Memory B cell (primary cell): ENCODE results near the gene FAHD2A.

Experiments
- ATAC-seq: fragments of 150-1000 bp; cut with Tn5 transposase; 2 replicates; pipeline ENCODE4 v1.10.0; 2021; ENCODE audit warnings: low read depth, mild to moderate bottlenecking, moderate library complexity
- DNase-seq, 2 donors: peaks; one replicate each; pipeline ENCODE4 v3.0.0; 2022; ENCODE audit warnings: low spot score in 2 of 2
- H3K27ac Mint-ChIP-seq: one replicate; pipeline ENCODE4 v1.8.0; 2022; ENCODE audit warnings: mild to moderate bottlenecking, moderate library complexity, mixed read lengths
- H3K27me3 Mint-ChIP-seq: one replicate; pipeline ENCODE4 v1.8.0; 2022; ENCODE audit warnings: mixed read lengths
- H3K36me3 Mint-ChIP-seq: one replicate; pipeline ENCODE4 v1.8.0; 2022; ENCODE audit warnings: mild to moderate bottlenecking, mixed read lengths
- H3K4me1 Mint-ChIP-seq: one replicate; pipeline ENCODE4 v1.8.0; 2022; ENCODE audit warnings: mixed read lengths
- H3K4me3 Mint-ChIP-seq: one replicate; pipeline ENCODE4 v1.8.0; 2022; ENCODE audit warnings: mild to moderate bottlenecking, moderate library complexity, mixed read lengths
- H3K9me3 Mint-ChIP-seq: one replicate; pipeline ENCODE4 v1.8.0; 2022; ENCODE audit warnings: mixed read lengths

The FAHD2A gene

DNA sequence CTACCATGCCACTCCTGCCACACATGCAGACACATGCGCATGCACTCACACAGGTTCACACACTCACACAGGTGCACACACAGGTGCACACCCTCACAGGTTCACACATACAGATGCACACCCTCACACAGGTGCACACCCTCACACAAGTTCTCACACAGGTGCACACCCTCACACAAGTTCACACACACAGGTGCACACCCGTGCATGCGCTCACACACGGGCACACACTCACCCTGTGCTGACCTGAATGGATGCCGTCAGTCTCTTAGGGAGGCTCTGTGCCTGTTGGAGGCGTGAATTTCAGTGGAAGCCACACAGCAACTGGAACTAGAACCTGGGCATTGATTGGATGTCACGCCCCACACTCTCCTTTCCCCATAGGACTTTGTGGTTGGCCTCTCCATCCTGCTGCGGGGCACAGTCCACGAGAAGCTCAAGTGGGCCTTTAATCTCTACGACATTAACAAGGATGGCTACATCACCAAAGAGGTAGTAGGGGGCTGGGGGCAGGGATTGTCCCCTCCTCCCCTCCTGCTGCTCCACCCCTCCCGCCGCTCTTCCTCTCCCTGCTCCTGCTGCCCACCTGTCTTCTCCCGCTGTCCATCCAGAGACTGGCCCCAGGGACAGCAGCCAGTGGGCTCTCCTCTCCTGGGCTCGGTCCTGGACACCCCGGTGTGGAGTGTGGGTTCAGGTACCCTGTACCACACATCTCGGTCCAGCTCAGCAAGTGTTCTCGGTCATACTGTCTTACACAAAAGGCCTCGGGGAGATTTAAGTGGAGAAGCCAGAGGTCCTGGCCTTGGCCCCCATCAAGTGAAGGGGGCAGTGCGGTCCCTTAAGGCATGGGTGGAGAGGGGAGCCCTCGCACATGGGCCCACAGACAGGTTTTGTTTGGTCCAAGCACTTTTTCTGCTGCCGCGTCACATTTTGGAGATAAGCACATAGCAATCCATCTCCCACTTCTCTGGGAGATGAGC lies 21.0 kb upstream of the FAHD2A start:
- no peaks in the 10 kb centered on the region for H3K4me1 Mint-ChIP-seq
- H3K36me3 Mint-ChIP-seq, result no peaks in the 10 kb centered on the region
- peaks cover 15% of the 10 kb centered on the region for H3K27me3 Mint-ChIP-seq
- ATAC-seq (no peak), DNase-seq (no peak)
- H3K9me3 Mint-ChIP-seq, result no peaks in the 10 kb centered on the region
- no peak overlapping the region for H3K4me3 Mint-ChIP-seq
- no peak overlapping the region for H3K27ac Mint-ChIP-seq

DNA sequence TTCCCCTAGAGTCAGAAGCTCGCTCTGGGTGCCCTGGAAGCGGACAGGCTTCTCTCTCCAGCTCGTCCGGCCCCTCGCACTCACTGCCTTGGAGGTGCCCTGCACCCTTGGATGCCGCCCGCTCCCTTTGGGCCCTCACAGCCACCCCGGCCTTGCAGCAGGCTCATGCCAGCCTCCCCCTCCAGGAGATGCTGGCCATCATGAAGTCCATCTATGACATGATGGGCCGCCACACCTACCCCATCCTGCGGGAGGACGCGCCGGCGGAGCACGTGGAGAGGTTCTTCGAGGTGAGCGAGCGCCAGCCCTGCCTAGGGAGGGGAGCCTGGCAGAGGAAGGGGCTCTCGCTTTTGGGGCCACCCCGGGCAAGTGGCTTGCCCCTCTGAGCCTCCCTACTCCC lies 20.3 kb upstream of the FAHD2A start:
- H3K36me3 Mint-ChIP-seq, result no peaks in the 10 kb centered on the region
- H3K27me3 Mint-ChIP-seq, result peaks cover 13% of the 10 kb centered on the region
- no peak overlapping the region for H3K27ac Mint-ChIP-seq
- no peaks in the 10 kb centered on the region for H3K4me1 Mint-ChIP-seq
- DNase-seq (no peak), ATAC-seq (no peak)
- no peak overlapping the region for H3K4me3 Mint-ChIP-seq
- H3K9me3 Mint-ChIP-seq, result no peaks in the 10 kb centered on the region

- no peak overlapping the region for H3K4me3 Mint-ChIP-seq
- ATAC-seq (no peak), DNase-seq (no peak)
- H3K9me3 Mint-ChIP-seq, result no peaks in the 10 kb centered on the region
- peaks cover 14% of the 10 kb centered on the region for H3K27me3 Mint-ChIP-seq
- no peaks in the 10 kb centered on the region for H3K4me1 Mint-ChIP-seq
- H3K36me3 Mint-ChIP-seq, result no peaks in the 10 kb centered on the region
- no peak overlapping the region for H3K27ac Mint-ChIP-seq
Observed at GRCh38 chr2:95382686-95383634, 19.5 kb upstream of the FAHD2A start.

DNA sequence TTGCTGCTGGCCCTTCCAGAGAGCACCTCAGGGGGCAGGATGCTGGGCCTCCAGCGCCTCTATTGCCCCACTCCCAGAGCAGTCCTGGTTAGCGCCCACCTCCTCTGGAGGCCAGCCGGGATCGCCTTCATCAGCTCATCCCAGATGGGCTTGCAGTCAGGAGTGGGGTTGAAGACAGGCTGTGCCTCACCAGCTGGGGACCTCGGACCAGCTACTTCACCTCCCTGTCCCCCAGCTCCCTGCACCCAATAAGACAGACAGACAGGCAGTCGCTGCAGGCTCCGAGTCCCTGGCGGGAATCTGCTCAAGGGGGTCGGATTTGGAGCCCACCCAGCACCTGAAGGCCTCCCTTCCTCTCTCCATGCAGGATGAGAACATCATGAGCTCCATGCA lies 18.9 kb upstream of the FAHD2A start:
- DNase-seq (no peak), ATAC-seq (no peak)
- Mint-ChIP-seq H3K9me3 (no peaks in the 10 kb centered on the region), H3K36me3 (no peaks in the 10 kb centered on the region), H3K4me3 (no peak overlapping the region), H3K4me1 (no peaks in the 10 kb centered on the region), H3K27ac (no peak overlapping the region), H3K27me3 (peaks cover 14% of the 10 kb centered on the region)

- ATAC-seq (no peak), DNase-seq (no peak)
- Mint-ChIP-seq H3K4me1 (no peaks in the 10 kb centered on the region), H3K36me3 (no peaks in the 10 kb centered on the region), H3K27me3 (peaks cover 11% of the 10 kb centered on the region), H3K4me3 (no peak overlapping the region), H3K9me3 (no peaks in the 10 kb centered on the region), H3K27ac (no peak overlapping the region)
Observed at GRCh38 chr2:95384854-95385569, 17.5 kb upstream of the FAHD2A start.

DNA sequence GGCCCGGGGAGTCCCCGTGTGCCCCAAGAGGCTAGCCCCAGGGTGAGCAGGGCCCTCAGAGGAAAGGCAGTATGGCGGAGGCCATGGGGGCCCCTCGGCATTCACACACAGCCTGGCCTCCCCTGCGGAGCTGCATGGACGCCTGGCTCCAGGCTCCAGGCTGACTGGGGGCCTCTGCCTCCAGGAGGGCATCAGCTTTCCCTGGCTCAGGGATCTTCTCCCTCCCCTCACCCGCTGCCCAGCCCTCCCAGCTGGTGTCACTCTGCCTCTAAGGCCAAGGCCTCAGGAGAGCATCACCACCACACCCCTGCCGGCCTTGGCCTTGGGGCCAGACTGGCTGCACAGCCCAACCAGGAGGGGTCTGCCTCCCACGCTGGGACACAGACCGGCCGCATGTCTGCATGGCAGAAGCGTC lies 16.9 kb upstream of the FAHD2A start:
- H3K36me3 Mint-ChIP-seq, result no peaks in the 10 kb centered on the region
- H3K4me3 Mint-ChIP-seq, result no peak overlapping the region
- peaks cover 11% of the 10 kb centered on the region for H3K27me3 Mint-ChIP-seq
- ATAC-seq (no peak), DNase-seq (no peak)
- H3K9me3 Mint-ChIP-seq, result no peaks in the 10 kb centered on the region
- no peak overlapping the region for H3K27ac Mint-ChIP-seq
- no peaks in the 10 kb centered on the region for H3K4me1 Mint-ChIP-seq

GRCh38 chr2:95386031-95386430 lies 16.5 kb upstream of the FAHD2A start:
- ATAC-seq (no peak), DNase-seq (no peak)
- peaks cover 11% of the 10 kb centered on the region for H3K27me3 Mint-ChIP-seq
- no peaks in the 10 kb centered on the region for H3K4me1 Mint-ChIP-seq
- no peaks in the 10 kb centered on the region for H3K9me3 Mint-ChIP-seq
- H3K27ac Mint-ChIP-seq, result no peak overlapping the region
- H3K36me3 Mint-ChIP-seq, result no peaks in the 10 kb centered on the region
- H3K4me3 Mint-ChIP-seq, result no peak overlapping the region

DNA sequence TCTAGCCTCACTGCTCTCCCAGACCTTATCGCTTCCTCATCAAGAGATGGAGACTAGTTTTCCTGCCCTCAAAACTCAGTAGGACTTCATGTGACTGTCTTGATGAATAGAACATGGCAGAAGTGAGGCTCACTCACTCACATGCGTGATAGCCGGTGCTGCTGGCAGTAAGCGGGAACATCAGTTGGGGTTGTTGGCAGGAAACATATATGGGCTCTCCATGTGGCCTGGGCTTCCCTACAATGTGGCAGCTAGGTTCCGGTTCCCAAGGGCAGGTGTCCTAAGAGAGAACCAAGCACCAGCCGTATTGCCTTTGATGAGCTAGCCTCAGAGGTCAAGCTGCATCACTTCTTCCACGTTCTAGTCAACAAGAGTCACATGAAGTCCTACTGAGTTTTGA lies 15.2 kb upstream of the FAHD2A start:
- no peak for ATAC-seq
- peaks cover 9% of the 10 kb centered on the region for H3K27me3 Mint-ChIP-seq
- H3K4me3 Mint-ChIP-seq, result no peak overlapping the region

DNA sequence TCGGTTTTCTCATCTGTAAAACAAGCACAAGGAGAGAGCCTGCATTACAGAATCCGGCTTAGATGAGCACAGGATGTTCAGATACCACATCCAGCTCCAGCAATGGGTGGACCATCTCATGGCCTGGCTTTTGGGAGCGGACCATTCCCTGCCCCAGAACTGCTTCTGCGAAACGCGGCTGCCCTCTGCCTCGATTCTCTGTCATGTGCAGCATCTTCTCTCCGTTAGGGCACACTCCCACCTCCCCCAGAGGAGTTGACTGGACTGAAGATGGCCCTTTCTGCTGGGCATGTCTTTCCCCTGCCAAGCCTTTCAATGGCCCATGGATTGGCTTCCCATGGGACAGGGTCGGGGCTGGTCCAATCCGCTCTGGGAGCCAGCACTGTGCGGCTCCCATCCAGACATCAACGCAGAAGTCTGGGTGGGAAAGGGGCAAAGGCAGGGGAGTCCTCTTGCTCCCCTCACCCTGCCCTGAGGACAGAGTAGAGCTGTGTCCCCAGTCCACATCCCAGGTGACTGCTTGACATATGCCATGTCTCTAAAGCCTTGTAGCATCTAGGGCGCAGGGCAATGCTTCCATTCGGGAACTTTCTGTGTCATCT lies 14.3 kb upstream of the FAHD2A start:
- no peak overlapping the region for H3K4me3 Mint-ChIP-seq
- DNase-seq (no peak), ATAC-seq (no peak)
- no peaks in the 10 kb centered on the region for H3K4me1 Mint-ChIP-seq
- H3K27me3 Mint-ChIP-seq, result peaks cover 9% of the 10 kb centered on the region
- H3K9me3 Mint-ChIP-seq, result no peaks in the 10 kb centered on the region
- no peak overlapping the region for H3K27ac Mint-ChIP-seq
- H3K36me3 Mint-ChIP-seq, result no peaks in the 10 kb centered on the region

More for the DNA sequence above, 15.2 kb upstream of the FAHD2A start:
- H3K36me3 Mint-ChIP-seq, result no peaks in the 10 kb centered on the region
- DNase-seq, result no peak
- no peaks in the 10 kb centered on the region for H3K4me1 Mint-ChIP-seq
- no peaks in the 10 kb centered on the region for H3K9me3 Mint-ChIP-seq
- no peak overlapping the region for H3K27ac Mint-ChIP-seq

GRCh38 chr2:95388856-95389244 lies 13.7 kb upstream of the FAHD2A start:
- Mint-ChIP-seq H3K9me3 (no peaks in the 10 kb centered on the region), H3K27ac (no peak overlapping the region), H3K4me1 (no peaks in the 10 kb centered on the region), H3K27me3 (peaks cover 9% of the 10 kb centered on the region), H3K36me3 (no peaks in the 10 kb centered on the region), H3K4me3 (no peak overlapping the region)
- ATAC-seq (no peak), DNase-seq (no peak)

GRCh38 chr2:95389245-95390119 lies 13.0 kb upstream of the FAHD2A start:
- Mint-ChIP-seq H3K9me3 (no peaks in the 10 kb centered on the region), H3K27me3 (peaks cover 7% of the 10 kb centered on the region), H3K27ac (no peak overlapping the region), H3K4me1 (no peaks in the 10 kb centered on the region), H3K4me3 (no peak overlapping the region), H3K36me3 (no peaks in the 10 kb centered on the region)
- no peak for DNase-seq
- no peak for ATAC-seq

DNA sequence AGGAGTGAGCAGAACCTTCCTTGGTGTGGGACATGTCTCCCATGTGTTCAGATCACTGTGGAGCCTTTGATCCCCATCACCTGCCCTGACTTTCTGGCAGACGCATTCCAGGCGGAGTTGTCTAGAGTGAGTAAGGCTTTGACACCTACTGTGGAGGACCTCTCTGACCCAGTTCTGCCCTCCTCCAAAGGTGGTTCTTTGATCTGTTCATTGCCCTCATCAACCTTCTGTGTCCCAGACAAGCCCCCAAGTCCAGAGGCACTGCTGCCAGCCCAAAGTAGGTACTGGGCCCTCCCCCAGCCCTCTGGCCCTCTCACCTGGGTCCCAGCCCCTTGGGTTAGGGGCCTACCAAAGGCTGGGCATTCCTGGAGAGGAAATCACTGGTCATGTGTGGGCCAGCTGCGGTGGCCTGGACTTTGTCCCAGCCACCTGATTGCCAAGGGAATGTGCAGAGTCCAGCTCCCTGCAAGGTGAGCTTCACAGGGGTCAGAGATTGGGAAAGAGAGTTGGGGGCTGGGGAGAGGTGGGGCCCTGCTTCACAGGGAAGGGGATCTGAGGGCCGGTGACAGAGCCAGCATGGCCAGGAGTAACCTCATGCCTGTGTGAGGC lies 12.1 kb upstream of the FAHD2A start:
- Mint-ChIP-seq H3K4me1 (no peaks in the 10 kb centered on the region), H3K27me3 (peaks cover 6% of the 10 kb centered on the region), H3K36me3 (no peaks in the 10 kb centered on the region), H3K9me3 (no peaks in the 10 kb centered on the region), H3K4me3 (no peak overlapping the region), H3K27ac (no peak overlapping the region)
- DNase-seq (no peak), ATAC-seq (no peak)
